Fibroblast of villous mesenchyme (primary cell): ENCODE results near the gene B4GALT1. TPM values are rescaled to one million over a fixed set of nuclear protein-coding genes. Genes with fewer than 3 reads are reported as not detected.

Experiments
- DNase-seq: peaks from one replicate; pipeline ENCODE4 v3.0.0-alpha.2; 2010; ENCODE audit warnings: low read depth
- H3K4me3 ChIP-seq: 2 replicates; pipeline ENCODE4 v1.5.1; 2011; ENCODE audit warnings: low read depth, mild to moderate bottlenecking, low read length
- total RNA-seq: library from RNA; depleted of rRNA; stranded (reverse); fragments of >200 nt; gene quantifications from 2 replicates; pipeline ENCODE4 v1.2.3, GENCODE V29; 2012
- TF ChIP-seq, protein P1 (sequence below): IDR thresholded peaks from 2 replicates; pipeline ENCODE4 v1.5.1; 2012; ENCODE audit warnings: low read depth, mild to moderate bottlenecking, low read length; ENCODE audit not compliant: insufficient read depth

Gene B4GALT1
- total RNA-seq, 1 donor: 28.5 TPM

DNA sequence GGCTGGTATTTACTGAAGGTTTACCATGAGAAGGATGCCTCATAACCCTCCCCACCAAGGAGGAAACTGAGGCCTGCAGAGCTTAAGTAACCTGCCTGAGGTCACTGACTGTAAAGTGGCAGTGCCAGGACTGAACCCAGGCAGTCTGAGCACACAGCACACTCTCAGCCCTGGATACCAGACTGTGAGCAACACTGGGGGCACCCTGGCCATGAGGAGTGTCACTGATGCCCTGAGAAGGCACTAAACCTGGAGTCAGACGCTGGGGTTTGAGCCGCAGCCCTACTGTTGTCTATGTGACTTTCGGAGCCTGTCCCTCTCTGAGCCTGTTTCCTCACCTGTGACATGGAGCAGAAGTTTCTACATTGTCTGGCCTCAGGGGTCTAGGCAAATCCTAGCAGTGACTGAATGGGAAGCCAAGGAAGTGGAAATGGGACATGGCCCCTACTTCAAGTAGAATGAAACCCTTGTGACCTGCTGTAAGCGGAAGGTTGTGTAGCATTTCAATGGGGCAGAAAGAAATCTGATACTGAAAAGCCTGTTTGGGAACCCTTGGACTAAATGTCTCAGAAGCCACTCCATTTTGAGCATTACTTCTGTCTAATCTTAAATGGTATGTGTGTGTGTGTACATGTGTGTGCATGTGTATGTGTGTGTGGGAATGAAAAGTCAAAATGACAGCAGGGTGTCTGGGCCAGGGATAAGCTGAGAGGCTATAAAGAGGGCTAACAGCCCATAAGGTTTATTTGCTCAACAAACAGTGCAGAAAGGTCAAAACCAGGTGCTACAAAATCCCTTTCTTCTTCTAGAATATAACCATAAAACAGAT is 36.0 kb downstream of the B4GALT1 start:
- no peak overlapping the region for H3K4me3 ChIP-seq
- no peak for DNase-seq
- TF ChIP-seq, protein P1, sequence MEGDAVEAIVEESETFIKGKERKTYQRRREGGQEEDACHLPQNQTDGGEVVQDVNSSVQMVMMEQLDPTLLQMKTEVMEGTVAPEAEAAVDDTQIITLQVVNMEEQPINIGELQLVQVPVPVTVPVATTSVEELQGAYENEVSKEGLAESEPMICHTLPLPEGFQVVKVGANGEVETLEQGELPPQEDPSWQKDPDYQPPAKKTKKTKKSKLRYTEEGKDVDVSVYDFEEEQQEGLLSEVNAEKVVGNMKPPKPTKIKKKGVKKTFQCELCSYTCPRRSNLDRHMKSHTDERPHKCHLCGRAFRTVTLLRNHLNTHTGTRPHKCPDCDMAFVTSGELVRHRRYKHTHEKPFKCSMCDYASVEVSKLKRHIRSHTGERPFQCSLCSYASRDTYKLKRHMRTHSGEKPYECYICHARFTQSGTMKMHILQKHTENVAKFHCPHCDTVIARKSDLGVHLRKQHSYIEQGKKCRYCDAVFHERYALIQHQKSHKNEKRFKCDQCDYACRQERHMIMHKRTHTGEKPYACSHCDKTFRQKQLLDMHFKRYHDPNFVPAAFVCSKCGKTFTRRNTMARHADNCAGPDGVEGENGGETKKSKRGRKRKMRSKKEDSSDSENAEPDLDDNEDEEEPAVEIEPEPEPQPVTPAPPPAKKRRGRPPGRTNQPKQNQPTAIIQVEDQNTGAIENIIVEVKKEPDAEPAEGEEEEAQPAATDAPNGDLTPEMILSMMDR: no peak

DNA sequence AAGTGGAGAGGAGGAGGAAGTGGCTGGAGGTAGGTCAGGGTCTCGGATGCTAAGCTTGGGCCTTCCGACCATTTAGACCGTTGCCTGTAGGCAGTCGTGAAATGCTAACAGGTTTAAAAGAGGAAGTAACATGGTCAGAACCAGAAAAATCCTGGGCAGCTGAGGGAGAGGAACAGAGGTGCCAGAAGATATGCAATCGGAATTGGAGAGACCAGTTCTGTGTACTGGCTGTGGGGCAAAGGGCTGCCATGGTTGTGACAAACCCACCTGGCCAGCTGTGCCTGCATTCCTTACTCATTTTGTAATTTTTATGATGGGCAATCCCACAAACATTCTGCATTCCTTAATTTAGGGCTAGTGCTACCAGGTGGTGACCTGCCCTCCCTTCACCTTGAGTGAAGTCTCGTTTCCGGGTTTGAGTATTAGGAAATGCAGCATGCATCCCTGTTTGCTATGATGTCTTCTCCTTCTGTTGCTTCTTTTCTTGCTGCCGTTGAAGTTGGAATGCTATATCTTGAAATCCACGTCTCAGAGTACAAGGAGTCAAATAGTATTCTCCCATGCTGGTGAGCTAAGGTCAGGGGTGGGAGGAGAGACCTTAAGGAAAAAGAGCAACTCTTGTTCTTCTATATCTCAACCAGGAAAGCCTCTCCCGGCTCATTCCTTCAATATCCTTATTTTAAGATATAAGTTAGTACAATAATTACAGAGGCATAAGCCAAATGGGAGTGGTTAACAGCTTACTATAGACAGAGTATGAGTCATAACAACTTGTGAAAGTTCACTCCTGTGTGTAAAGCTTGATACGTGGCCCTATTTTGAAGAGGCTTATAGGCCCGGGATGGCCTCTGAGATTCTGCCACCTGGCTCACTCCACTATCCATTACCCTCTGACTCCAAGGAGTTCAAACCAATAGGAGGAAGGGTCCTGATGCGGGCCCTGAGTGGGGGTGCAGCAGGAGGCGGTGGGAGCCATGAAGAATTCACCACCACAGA is 37.0 kb downstream of the B4GALT1 start:
- peak; percentile 81 for DNase-seq
- no peak overlapping the region for H3K4me3 ChIP-seq
- TF ChIP-seq, protein P1: no peak

DNA sequence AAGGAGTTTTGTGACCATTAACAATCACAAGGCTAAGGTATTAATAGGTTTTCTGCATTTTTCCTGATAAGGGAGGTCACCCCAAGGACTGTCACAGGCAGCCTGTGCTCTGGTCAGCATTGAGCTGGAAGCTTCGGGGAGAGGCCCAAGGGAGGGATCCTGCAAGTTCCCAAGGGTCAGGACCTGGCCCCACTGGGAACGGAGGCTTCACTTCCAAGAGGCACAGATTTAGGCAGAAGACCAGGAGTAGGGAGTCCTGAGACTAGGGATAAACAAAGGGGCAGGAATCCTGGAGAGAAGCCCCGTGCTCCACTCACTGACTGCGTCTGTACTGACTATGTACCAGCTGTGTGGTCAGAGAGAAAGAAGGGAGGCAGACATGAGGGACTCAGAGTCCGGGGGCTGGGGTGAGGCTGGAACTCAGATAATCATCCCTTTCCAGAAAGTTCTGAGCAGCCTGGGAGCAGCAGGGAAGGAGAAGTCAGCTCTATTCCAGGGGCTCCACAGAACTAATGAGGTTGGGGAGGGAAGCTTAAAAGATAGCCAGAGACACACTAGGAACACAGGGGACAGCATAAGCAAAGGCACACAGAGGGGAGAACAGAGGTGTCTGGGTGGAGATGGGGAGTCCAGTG is 37.8 kb downstream of the B4GALT1 start:
- DNase-seq: no peak
- H3K4me3 ChIP-seq: no peak overlapping the region
- TF ChIP-seq, protein P1: no peak

DNA sequence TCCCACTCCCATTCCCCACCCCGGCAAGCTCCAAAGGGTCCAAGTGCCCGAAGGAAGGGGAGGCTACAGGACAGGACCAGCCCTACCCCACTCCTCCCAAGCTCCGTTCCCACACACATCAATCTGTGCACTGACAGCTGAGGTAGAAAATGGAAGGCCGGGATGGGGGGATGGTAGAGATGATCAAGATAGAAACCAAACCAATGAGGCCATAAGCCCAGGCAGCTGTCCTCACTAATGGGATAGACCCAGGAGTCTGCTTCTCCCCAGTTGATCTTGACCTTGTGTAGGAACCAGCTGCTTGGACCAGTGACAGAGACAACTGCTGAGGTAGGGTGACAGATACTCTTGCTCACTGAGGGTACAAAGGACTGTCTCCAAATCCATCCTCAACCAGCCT is 38.6 kb downstream of the B4GALT1 start:
- no peak for DNase-seq
- TF ChIP-seq, protein P1: no peak
- no peak overlapping the region for H3K4me3 ChIP-seq

DNA sequence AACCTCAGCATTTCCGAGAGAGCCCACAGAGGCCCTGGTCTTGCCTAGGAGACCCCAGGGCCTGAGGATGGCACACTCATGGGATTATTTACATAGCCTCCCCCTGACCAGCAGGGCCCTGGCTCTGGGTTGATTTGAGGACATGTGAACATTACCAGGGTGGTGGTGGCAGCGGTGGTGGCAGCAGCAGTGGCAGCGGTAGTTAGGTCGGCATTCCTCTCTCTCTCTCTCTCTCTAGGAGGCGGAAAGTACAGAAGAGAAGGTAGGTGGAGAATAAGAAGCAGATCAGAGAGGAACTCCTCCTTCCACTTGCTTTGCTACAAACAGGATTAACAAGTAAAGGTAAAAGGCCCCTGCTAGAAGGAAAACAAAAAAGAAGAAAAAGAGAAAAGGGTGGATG is 39.3 kb downstream of the B4GALT1 start:
- no peak overlapping the region for H3K4me3 ChIP-seq
- DNase-seq: no peak
- TF ChIP-seq, protein P1: no peak
